Adrenal gland (tissue), 5 donors: Measurements from ENCODE around the gene UNC93A.

Experiments used
- CTCF ChIP-seq, 6 experiments: fragments of 450-650 bp in 4 of 6; fragments of 200-600 bp in 2 of 6; sonication (generic) in 1 of 6; IDR thresholded peaks; 1 replicate in 5 of 6; 2 replicates in 1 of 6; pipeline versions ENCODE4 v1.5.1 to v1.8.0; 2016 to 2021; ENCODE audit warnings: antibody characterized with exemption in 6 of 6, mild to moderate bottlenecking in 2 of 6, moderate library complexity in 1 of 6
- POLR2A ChIP-seq, 2 donors: fragments of 450-650 bp; IDR thresholded peaks; one replicate each; pipeline ENCODE4 v1.6.1; 2017; ENCODE audit warnings: antibody characterized with exemption in 2 of 2, mild to moderate bottlenecking in 2 of 2, moderate library complexity in 1 of 2
- donor health status: DM: no; HTN: no; CAD: no.

- TF ChIP-seq CTCF (IDR thresholded peaks at IDR 0.05) (no peak), POLR2A (IDR thresholded peaks at IDR 0.05) (no peak)
Measured at GRCh38 chr6:167324111-167324510, 33.0 kb downstream of the UNC93A start.
